Stimulated activated naive CD8-positive, alpha-beta T cell treated with anti-CD3 and anti-CD28 coated beads, Interleukin-15, Interleukin-2, amounts not matched to agents 100 ng/mL and 50 ng/mL, for 24 hours (primary cell): ENCODE results near the gene MROH8.
"Not testable (repeated sequence)": the region's sequence is repeated elsewhere in the genome, so short reads cannot be mapped to it uniquely, and the experiment has no call there.

Experiments
- H3K27ac Mint-ChIP-seq: one replicate; pipeline ENCODE4 v1.8.0; 2021; ENCODE audit warnings: mild to moderate bottlenecking, mixed read lengths
- H3K27me3 Mint-ChIP-seq: one replicate; pipeline ENCODE4 v1.8.0; 2021; ENCODE audit warnings: mixed read lengths
- H3K36me3 Mint-ChIP-seq: one replicate; pipeline ENCODE4 v1.8.0; 2021; ENCODE audit warnings: low read depth, mixed read lengths
- H3K4me1 Mint-ChIP-seq: one replicate; pipeline ENCODE4 v1.8.0; 2021; ENCODE audit warnings: low read depth, mixed read lengths
- H3K4me3 Mint-ChIP-seq: one replicate; pipeline ENCODE4 v1.8.0; 2021; ENCODE audit warnings: mild to moderate bottlenecking, mixed read lengths
- H3K9me3 Mint-ChIP-seq: one replicate; pipeline ENCODE4 v1.8.0; 2021; ENCODE audit warnings: mixed read lengths

The MROH8 gene

GRCh38 chr20:37152284-37152683, 27.1 kb downstream of the MROH8 start:
- Mint-ChIP-seq H3K27me3 (no peaks in the 10 kb centered on the region), H3K36me3 (no peaks in the 10 kb centered on the region), H3K9me3 (no peaks in the 10 kb centered on the region), H3K4me3 (no peak overlapping the region), H3K27ac (no peak overlapping the region), H3K4me1 (no peaks in the 10 kb centered on the region)

DNA sequence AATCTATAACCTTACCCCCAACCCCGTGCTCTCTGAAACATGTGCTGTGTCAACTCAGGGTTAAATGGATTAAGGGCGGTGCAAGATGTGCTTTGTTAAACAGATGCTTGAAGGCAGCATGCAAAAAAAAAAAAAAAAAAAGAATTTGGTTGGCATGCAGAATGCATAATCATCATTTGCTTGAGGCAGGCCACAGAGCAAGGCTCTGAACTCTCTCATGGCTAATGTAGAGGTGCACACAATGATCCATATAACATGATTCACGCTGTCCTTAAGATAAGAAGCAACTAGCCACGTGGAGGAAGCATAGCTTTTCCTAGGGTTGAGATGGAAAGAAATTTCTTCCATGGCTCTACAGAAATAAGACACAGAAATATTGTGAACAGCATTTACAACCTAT, 27.8 kb downstream of the MROH8 start:
- H3K36me3 Mint-ChIP-seq = no peaks in the 10 kb centered on the region
- H3K9me3 Mint-ChIP-seq = no peaks in the 10 kb centered on the region
- no peak overlapping the region for H3K27ac Mint-ChIP-seq
- no peaks in the 10 kb centered on the region for H3K27me3 Mint-ChIP-seq
- H3K4me1 Mint-ChIP-seq = no peaks in the 10 kb centered on the region
- H3K4me3 Mint-ChIP-seq = no peak overlapping the region

DNA sequence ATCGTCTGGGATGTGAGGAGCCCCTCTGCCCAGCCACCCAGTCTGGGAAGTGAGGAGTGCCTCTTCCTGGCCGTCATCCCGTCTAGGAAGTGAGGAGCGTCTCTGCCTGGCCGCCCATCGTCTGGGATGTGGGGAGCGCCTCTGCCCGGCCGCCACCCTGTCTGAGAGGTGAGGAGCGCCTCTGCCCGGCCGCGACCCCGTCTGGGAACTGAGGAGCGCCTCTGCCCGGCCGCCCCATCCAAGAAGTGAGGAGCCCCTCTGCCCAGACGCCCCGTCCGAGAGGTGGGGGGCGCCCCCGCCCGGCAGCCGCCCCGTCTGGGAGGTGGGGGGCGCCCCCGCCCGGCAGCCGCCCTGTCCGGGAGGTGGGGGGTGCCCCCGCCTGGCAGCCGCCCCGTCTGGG, 28.5 kb downstream of the MROH8 start:
- not testable (repeated sequence) for H3K4me3 Mint-ChIP-seq, H3K9me3 Mint-ChIP-seq, H3K27ac Mint-ChIP-seq, H3K27me3 Mint-ChIP-seq, H3K36me3 Mint-ChIP-seq, H3K4me1 Mint-ChIP-seq

DNA sequence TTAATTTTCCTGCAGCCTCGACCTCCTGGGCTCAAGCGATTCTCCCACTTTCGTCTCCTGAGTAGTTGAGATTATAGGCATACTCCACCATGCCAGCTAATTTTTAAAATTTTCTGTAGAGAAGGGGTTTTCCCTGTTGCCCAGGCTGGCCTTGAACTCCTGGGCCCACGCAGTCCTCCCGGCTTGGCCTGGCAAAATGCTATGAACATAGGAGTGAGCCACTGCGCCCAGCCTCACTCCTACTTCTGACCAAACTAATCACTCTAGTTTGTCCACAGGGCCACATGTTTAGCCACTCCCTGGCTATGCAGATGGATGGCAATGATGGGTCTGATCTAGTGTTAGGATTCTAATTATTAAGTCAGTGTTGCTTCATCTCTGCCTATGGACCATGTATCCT, 32.1 kb downstream of the MROH8 start:
- no peaks in the 10 kb centered on the region for H3K36me3 Mint-ChIP-seq
- H3K27ac Mint-ChIP-seq = no peak overlapping the region
- H3K27me3 Mint-ChIP-seq = no peaks in the 10 kb centered on the region
- no peak overlapping the region for H3K4me3 Mint-ChIP-seq
- H3K4me1 Mint-ChIP-seq = no peaks in the 10 kb centered on the region
- H3K9me3 Mint-ChIP-seq = no peaks in the 10 kb centered on the region

GRCh38 chr20:37144856-37145404, 34.4 kb downstream of the MROH8 start:
- Mint-ChIP-seq H3K27ac (no peak overlapping the region), H3K4me3 (no peak overlapping the region), H3K36me3 (no peaks in the 10 kb centered on the region), H3K9me3 (no peaks in the 10 kb centered on the region), H3K27me3 (no peaks in the 10 kb centered on the region), H3K4me1 (no peaks in the 10 kb centered on the region)

DNA sequence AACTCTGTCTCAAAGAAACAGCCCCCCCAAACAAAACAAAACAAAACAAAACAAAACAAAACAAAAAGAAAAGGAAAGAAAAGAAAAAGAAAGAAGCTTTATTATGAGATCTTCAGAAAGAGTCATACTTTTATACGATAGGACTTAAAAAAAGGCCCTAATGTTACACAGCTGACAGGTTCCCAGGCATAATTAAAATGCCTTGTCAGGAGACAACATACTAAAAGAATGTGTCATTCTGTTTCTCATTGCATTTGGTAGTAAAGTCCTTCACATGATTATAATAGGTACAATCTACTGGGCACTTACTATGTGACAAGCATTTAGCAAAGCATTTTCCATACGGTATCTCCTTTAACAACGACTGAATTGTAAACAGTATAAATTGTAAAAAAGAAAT, 36.6 kb downstream of the MROH8 start:
- Mint-ChIP-seq H3K27ac (no peak overlapping the region), H3K36me3 (no peaks in the 10 kb centered on the region), H3K4me1 (no peaks in the 10 kb centered on the region), H3K4me3 (no peak overlapping the region), H3K27me3 (no peaks in the 10 kb centered on the region), H3K9me3 (no peaks in the 10 kb centered on the region)

- no peaks in the 10 kb centered on the region for H3K36me3 Mint-ChIP-seq
- H3K27ac Mint-ChIP-seq = no peak overlapping the region
- H3K27me3 Mint-ChIP-seq = no peaks in the 10 kb centered on the region
- H3K4me1 Mint-ChIP-seq = no peaks in the 10 kb centered on the region
- no peak overlapping the region for H3K4me3 Mint-ChIP-seq
- H3K9me3 Mint-ChIP-seq = no peaks in the 10 kb centered on the region
These were observed 41.8 kb downstream of the MROH8 start for GRCh38 chr20:37137547-37137946.

GRCh38 chr20:37133952-37134351, 45.4 kb downstream of the MROH8 start:
- no peaks in the 10 kb centered on the region for H3K36me3 Mint-ChIP-seq
- no peaks in the 10 kb centered on the region for H3K9me3 Mint-ChIP-seq
- H3K4me1 Mint-ChIP-seq = no peaks in the 10 kb centered on the region
- H3K27me3 Mint-ChIP-seq = no peaks in the 10 kb centered on the region
- H3K27ac Mint-ChIP-seq = no peak overlapping the region
- H3K4me3 Mint-ChIP-seq = no peak overlapping the region

GRCh38 chr20:37131486-37131885, 47.9 kb downstream of the MROH8 start:
- no peak overlapping the region for H3K4me3 Mint-ChIP-seq
- no peaks in the 10 kb centered on the region for H3K4me1 Mint-ChIP-seq
- H3K27me3 Mint-ChIP-seq = no peaks in the 10 kb centered on the region
- no peak overlapping the region for H3K27ac Mint-ChIP-seq
- no peaks in the 10 kb centered on the region for H3K36me3 Mint-ChIP-seq
- H3K9me3 Mint-ChIP-seq = no peaks in the 10 kb centered on the region

- Mint-ChIP-seq H3K27ac (no peak overlapping the region), H3K36me3 (no peaks in the 10 kb centered on the region), H3K4me1 (no peaks in the 10 kb centered on the region), H3K9me3 (no peaks in the 10 kb centered on the region), H3K27me3 (no peaks in the 10 kb centered on the region), H3K4me3 (no peak overlapping the region)
These were observed 50.5 kb downstream of the MROH8 start for GRCh38 chr20:37128803-37129202.

DNA sequence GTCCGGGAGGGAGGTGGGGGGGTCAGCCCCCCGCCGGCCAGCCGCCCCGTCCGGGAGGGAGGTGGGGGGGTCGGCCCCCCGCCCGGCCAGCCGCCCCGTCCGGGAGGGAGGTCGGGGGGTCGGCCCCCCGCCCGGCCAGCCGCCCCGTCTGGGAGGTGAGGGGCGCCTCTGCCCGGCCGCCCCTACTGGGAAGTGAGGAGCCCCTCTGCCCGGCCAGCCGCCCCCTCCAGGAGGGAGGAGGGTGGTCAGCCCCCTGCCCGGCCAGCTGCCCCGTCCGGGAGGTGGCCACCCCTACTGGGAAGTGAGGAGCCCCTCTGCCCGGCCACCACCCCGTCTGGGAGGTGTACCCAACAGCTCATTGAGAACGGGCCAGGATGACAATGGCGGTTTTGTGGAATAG, 53.1 kb downstream of the MROH8 start:
- not testable (repeated sequence) for H3K4me1 Mint-ChIP-seq, H3K36me3 Mint-ChIP-seq, H3K4me3 Mint-ChIP-seq

DNA sequence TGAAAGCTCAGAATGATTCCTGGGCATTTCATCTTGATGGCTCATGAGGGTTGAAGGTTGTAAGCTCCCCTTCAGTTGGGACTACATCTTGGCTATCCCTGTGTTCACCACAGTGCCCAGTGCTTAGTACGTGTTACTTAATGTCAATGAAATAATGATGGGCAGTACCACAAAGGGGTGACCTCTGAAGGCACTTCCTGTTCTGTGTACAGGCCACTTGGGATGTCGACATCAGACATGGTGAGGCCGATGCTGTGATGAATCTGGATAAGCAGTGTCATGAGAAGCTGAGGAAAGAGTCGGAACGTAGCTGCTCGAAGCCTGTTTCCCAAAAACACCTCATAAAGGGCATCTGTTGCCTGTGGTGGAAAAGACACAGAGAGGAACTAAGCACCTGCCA, 55.9 kb downstream of the MROH8 start:
- no peaks in the 10 kb centered on the region for H3K27me3 Mint-ChIP-seq
- H3K4me3 Mint-ChIP-seq = no peak overlapping the region
- no peaks in the 10 kb centered on the region for H3K36me3 Mint-ChIP-seq
- H3K27ac Mint-ChIP-seq = no peak overlapping the region
- H3K9me3 Mint-ChIP-seq = no peaks in the 10 kb centered on the region
- H3K4me1 Mint-ChIP-seq = no peaks in the 10 kb centered on the region

More for the DNA sequence above, 53.1 kb downstream of the MROH8 start:
- not testable (repeated sequence) for H3K27me3 Mint-ChIP-seq, H3K9me3 Mint-ChIP-seq, H3K27ac Mint-ChIP-seq

- Mint-ChIP-seq H3K4me1 (no peaks in the 10 kb centered on the region), H3K9me3 (no peaks in the 10 kb centered on the region), H3K27me3 (no peaks in the 10 kb centered on the region), H3K4me3 (no peak overlapping the region), H3K36me3 (no peaks in the 10 kb centered on the region), H3K27ac (no peak overlapping the region)
These were observed 58.9 kb downstream of the MROH8 start for GRCh38 chr20:37120497-37120896.

- Mint-ChIP-seq H3K4me3 (no peak overlapping the region), H3K27me3 (no peaks in the 10 kb centered on the region), H3K27ac (no peak overlapping the region), H3K9me3 (no peaks in the 10 kb centered on the region), H3K36me3 (no peaks in the 10 kb centered on the region), H3K4me1 (no peaks in the 10 kb centered on the region)
These were observed 59.9 kb downstream of the MROH8 start for GRCh38 chr20:37119356-37120036.

- Mint-ChIP-seq H3K27ac (no peak overlapping the region), H3K27me3 (no peaks in the 10 kb centered on the region), H3K4me1 (no peaks in the 10 kb centered on the region), H3K36me3 (no peaks in the 10 kb centered on the region), H3K9me3 (no peaks in the 10 kb centered on the region), H3K4me3 (no peak overlapping the region)
These were observed 65.3 kb downstream of the MROH8 start for GRCh38 chr20:37114012-37114411.

- H3K4me1 Mint-ChIP-seq = no peaks in the 10 kb centered on the region
These were observed 67.4 kb downstream of the MROH8 start for GRCh38 chr20:37111926-37112455.

More at GRCh38 chr20:37111926-37112455, 67.4 kb downstream of the MROH8 start:
- Mint-ChIP-seq H3K36me3 (no peaks in the 10 kb centered on the region), H3K9me3 (no peaks in the 10 kb centered on the region), H3K27me3 (no peaks in the 10 kb centered on the region), H3K4me3 (no peak overlapping the region), H3K27ac (no peak overlapping the region)
